Erythroblast (primary cell): ENCODE results near the gene BMI1.

Experiments used
- GATA1 ChIP-seq: IDR thresholded peaks from 2 replicates; pipeline ENCODE4 v1.6.1; 2011; ENCODE audit warnings: low read depth, mild to moderate bottlenecking, control low read depth, low read length, moderate library complexity
- POLR2A ChIP-seq: IDR thresholded peaks from 2 replicates; pipeline ENCODE4 v1.6.1; 2011; ENCODE audit warnings: mild to moderate bottlenecking, low read length

- TF ChIP-seq POLR2A, result no peak
- TF ChIP-seq GATA1, result no peak
Measured at GRCh38 chr10:22351131-22351703, 30.3 kb downstream of the BMI1 start.
